NCI-H1092 (cell line): ENCODE measurements around the gene SASH3.
"Not testable (repeated sequence)": the region's sequence is repeated elsewhere in the genome, so short reads cannot be mapped to it uniquely, and the experiment has no call there.

Source experiments
- DNase-seq: peaks from one replicate; lab custom pipeline; 2025; lab: John Stamatoyannopoulos, UW

The SASH3 gene

DNA sequence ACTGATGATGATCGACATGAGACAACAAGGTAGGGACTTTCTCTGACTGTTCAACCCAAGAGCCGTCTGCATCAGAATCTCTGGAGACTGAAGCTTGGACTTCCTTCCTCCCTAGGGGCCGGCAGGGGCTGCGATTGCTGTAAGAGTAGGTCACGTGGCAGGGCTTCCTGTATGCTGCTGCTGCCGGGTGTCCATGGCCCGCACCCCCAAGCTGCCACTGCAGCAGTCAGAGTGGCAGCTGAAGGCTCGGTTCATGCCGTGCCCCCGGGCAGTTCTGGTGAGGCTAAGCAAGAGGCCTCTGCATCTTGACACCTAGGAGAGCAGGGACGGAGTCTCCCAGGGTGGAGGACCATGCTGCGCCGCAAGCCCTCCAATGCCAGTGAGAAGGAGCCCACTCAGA lies at the start of gene SASH3:
Gene SASH3, plus strand, starts transcription at position 203 of the 400 bp plus-strand sequence. Its CDS starts 149 bp downstream, at position 352.
- no peak for DNase-seq

DNA sequence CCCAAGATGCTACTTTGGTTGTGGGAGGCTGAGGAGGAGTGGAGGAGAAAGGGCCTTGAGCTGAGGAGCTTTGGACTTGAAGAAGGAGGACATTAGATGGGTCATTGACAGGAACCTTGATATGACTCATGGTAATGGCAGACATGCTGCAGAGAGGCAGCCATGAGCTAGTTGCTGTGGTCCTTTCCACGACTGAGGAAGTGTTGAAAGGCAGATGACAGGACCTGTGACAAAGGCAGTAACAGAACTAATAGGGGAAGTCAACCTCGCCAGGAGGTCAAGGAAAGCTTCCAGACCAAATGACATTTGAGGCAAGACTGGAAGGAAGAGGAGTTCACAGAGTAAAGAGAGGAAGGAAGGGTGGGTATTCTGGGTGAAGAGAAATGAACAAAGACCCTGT lies 48.5 kb upstream of the SASH3 start:
- DNase-seq, result no peak

DNA sequence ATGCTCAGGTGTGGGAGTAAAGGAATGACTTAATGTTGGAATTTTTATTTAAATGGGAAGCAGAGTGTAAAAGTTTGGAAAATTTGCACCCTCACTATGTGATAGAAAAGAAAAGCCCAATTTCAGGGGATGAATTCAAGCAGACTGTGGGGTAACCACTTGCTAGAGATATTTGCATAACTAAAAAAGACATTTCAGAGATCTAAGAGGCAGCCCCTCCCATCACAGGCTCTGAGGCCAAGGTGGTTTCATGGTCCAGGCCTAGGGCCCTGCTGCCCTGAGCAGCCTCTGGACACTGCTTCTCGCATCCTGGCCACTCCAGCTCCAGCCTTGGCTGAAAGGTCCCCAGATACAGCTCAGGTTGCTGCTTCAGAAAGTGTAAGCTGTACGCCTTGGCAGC lies 46.9 kb upstream of the SASH3 start:
- no peak for DNase-seq

GRCh38 chrX:129733335-129733734 lies 46.4 kb upstream of the SASH3 start:
- no peak for DNase-seq

- DNase-seq, result no peak
Measured at GRCh38 chrX:129736491-129736890, 43.3 kb upstream of the SASH3 start.

DNA sequence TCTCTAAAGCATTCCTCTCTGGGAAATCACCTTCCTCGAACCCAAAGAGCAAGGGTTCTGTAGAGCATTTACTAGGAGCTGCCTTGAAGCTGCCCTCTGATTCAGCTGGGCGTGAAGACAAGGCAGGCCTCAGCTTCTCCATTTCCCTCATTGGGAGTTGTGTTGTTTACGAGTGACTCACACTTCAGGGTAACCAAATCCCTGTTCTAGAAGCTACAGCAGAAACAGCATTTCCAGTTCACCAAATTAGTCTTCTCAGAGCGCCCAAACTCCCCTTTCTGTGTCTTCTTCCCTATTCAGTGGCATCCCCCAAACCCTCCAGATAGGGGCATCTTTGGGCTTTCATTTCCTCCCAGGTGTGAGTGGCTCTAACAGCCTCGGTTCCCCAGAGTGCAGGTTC lies 41.8 kb upstream of the SASH3 start:
- DNase-seq, result no peak

GRCh38 chrX:129738466-129739308 lies 41.1 kb upstream of the SASH3 start, which contains the start of gene XPNPEP2:
TSS of gene XPNPEP2 (plus strand) at chrX:129738979. CDS start at chrX:129739214, 235 bp downstream.
- no peak for DNase-seq

- DNase-seq, result no peak
Measured at GRCh38 chrX:129739578-129739977, 40.2 kb upstream of the SASH3 start.

DNA sequence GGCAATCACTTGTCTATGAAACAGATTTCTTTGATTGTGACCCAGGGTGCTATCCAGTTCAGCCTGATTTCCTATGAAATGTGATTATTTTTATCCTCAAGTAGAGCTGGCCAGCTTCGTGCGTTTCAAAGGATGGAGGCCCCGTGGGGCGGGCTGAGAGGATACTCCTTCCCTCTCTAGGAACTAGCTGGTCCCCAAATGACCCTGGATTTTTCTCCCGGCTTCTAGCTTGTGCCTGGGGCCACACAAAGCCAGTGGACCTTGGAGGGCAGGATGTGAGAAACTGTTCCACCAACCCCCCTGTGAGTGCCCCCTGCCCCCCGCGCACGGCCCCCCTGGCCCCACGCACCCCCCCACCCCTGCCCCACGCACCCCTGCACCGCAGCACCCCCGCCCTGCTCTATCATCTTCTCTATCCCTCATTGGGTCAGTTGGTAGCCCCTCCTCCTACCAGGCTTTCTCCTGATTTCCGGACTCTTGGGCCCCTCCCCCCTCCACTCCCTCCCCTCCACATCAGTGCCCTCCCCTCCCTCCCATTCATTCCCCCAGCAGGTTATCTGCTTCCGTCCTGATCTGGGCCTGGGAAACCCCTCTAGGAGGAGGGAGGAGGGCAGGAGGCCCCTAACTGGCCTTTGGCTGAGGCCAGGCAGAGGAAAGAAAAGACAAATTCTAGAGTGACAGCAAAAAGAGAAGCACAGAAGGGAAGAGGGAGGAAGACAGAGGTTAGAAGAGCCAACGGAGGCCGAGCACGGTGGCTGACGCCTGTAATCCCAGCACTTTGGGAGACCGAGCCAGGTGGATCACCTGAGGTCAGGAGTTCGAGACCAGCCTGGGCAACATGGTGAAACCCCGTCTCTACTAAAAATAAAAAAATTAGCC lies 37.6 kb upstream of the SASH3 start:
- no peak for DNase-seq

DNA sequence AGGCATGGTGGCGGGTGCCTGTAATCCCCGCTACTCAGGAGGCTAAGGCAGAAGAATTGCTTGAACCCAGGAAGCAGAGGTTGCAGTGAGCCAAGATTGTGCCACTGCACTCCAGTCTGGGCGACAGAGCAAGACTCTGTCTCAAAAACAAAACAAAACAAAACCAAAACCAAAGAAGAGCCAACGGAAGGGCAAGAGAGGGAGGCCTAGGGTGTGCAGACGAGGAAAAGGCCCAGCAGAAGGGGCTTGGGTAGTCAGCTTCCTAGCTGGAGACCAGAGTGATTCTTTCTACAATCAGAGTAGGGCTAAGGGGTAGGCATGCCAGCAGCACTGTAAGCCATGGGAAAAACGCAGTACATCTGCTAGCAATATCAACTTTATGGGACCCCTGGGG lies 37.0 kb upstream of the SASH3 start:
- not testable (repeated sequence) for DNase-seq

DNA sequence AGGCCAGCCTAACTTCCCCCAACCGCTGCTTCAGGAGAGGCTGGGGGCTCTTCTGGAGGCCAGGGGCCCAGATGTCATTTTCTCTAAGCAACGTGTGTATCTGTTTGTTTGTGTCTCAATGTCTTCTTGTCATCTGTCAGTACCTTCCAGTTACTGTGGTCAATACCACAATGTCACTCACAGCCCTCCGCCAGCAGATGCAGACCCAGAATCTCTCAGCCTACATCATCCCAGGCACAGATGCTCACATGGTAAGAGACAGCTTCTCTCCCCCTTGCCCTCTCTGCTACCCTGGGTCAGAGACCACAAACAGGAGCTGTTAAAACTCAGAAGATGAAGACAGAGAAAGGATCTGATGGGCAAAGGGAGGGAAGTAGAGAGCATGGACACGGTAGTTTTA lies 35.9 kb upstream of the SASH3 start:
- no peak for DNase-seq

- no peak for DNase-seq
Measured at GRCh38 chrX:129744861-129745321, 34.9 kb upstream of the SASH3 start.

- no peak for DNase-seq
Measured at GRCh38 chrX:129746557-129747470, 32.9 kb upstream of the SASH3 start.

- DNase-seq, result no peak
Measured at GRCh38 chrX:129747533-129747932, 32.2 kb upstream of the SASH3 start.

DNA sequence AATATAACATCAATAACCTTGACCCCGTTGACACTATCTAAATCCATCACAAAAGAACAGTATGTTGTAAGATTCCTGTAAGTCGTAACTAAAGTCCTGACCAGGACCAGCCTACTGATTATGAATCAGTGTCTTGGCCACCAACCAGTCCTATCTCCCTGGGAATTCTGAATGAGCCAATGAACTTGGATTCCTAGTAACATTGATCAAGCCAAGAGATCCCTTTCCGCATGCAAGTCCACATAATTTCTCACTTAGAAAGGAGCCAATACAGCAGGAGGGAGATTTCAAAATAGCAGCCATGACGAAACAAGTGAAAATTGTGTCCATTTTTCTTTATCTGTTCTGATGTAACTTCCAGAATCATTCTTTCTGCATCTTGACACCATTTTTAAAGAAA lies 31.4 kb upstream of the SASH3 start:
- DNase-seq, result no peak

DNA sequence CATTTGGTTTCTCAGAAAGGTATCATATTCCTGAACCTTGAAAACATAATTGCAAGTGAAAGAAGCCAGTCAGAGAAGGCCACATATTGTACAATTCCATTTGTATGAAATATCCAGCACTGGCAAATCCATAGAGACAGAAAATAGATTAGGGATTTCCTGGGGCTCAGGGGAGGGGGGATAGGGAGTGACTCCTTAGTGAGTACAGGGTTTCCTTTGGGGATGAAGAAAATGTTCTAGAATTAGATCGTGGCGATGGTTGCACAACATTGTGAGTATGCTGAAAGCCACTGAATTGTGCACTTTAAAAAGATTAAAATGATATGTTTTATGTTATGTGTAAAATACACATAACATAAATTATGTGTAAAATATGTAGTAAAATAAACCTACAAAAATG lies 30.7 kb upstream of the SASH3 start:
- DNase-seq, result no peak

DNA sequence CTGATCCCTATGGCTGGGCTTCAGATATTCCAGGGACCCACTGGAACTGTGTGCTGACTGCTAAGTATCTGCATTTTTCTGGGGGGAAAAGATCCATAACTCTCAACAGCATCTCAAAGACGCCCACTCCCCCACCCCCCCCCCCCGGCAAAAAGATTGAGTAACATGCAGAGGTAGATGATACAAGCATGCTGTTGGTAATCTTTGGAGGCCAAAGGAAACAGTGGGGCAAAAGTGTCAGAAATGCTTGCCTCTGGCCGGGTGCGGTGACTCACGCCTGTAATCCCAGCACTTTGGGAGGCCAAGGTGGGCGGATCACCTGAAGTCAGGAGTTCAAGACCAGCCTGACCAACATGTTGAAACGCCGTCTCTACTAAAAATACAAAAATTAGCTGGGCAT lies 28.8 kb upstream of the SASH3 start:
- DNase-seq, result no peak

DNA sequence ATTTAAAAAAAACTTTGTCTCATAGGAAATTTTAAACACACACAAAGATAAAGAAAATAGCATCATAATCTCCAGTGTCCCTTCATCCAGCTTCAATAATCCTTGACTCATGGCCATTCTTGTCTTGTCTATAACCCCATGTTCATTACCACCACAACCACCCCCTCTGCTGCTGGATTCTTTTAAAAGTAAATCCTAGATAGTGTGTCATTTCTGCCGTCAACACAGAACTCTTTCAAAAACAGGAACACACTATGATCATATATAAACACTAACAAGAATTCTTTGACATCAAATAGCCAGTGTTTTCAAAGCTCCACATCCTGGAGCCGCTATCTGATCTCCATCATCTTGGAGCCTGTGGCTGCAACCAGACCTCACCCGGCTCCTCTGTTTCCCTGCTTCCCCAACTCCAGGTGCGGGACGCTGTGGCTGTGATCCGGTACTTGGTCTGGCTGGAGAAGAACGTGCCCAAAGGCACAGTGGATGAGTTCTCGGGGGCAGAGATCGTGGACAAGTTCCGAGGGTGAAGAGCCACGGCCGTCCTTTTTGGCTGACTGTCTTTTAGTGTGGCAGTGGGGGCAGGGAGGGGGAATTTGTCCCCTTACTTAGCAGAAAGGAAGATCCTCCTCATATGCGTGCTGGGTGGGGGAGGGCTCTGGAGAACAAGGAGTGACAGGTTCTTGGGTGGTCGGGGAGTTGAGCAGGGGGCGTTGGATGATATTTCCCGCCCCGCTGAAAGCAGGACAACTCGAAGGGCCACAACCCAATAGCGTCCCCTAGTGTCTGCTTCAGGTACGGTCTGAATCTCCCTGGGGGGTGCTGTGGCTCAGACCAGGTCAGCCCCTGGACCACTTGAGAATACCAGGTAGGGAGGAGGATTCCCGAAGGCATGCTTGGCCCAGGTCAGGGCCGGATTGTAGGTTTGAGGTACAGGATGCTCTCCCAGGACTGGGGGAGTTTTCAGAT lies 25.4 kb upstream of the SASH3 start:
- no peak for DNase-seq

- DNase-seq, result no peak
Measured at GRCh38 chrX:129755779-129756650, 23.7 kb upstream of the SASH3 start.
